Endothelial cell (in vitro differentiated cells): ENCODE results near the gene PCSK6. TPM values are rescaled to one million over a fixed set of nuclear protein-coding genes. Genes with fewer than 3 reads are reported as not detected.

Experiments
- DNase-seq: peaks from one replicate; pipeline ENCODE4 v3.0.0; 2021; ENCODE audit warnings: low spot score
- H3K27ac Mint-ChIP-seq: one replicate; pipeline ENCODE4 v1.8.0; 2021; ENCODE audit warnings: mixed read lengths, inconsistent platforms; ENCODE audit not compliant: unreplicated experiment
- H3K27me3 Mint-ChIP-seq: one replicate; pipeline ENCODE4 v1.8.0; 2021; ENCODE audit warnings: mild to moderate bottlenecking, moderate library complexity, mixed read lengths, inconsistent platforms; ENCODE audit not compliant: unreplicated experiment
- H3K36me3 Mint-ChIP-seq: one replicate; pipeline ENCODE4 v1.8.0; 2021; ENCODE audit warnings: mild to moderate bottlenecking, low read depth, mixed read lengths, inconsistent platforms; ENCODE audit not compliant: unreplicated experiment
- H3K4me1 Mint-ChIP-seq: one replicate; pipeline ENCODE4 v1.8.0; 2021; ENCODE audit warnings: mild to moderate bottlenecking, mixed read lengths, inconsistent platforms; ENCODE audit not compliant: unreplicated experiment
- H3K4me3 Mint-ChIP-seq: one replicate; pipeline ENCODE4 v1.8.0; 2021; ENCODE audit warnings: mild to moderate bottlenecking, mixed read lengths, inconsistent platforms; ENCODE audit not compliant: unreplicated experiment
- H3K9me3 Mint-ChIP-seq: one replicate; pipeline ENCODE4 v1.8.0; 2021; ENCODE audit warnings: mixed read lengths, inconsistent platforms; ENCODE audit not compliant: unreplicated experiment
- CTCF ChIP-seq: fragments of 200-600 bp; sonication (generic); IDR thresholded peaks from one replicate; pipeline ENCODE4 v1.5.0; 2021; ENCODE audit warnings: antibody characterized with exemption; ENCODE audit not compliant: unreplicated experiment
- total RNA-seq: library from RNA; stranded (reverse); fragmentation: NEBNext Ultra II Directional; extraction: Animal tissue kit (Norgen Biotek cat#: 25700); gene quantifications from one replicate; pipeline ENCODE4 v1.2.1, GENCODE V29; 2021; ENCODE audit not compliant: unreplicated experiment

The PCSK6 gene
- total RNA-seq, 1 donor from 2014 or later: 0.13 TPM

GRCh38 chr15:101533371-101534140 lies 44.0 kb upstream of the PCSK6 start:
- no peaks in the 10 kb centered on the region for H3K36me3 Mint-ChIP-seq

DNA sequence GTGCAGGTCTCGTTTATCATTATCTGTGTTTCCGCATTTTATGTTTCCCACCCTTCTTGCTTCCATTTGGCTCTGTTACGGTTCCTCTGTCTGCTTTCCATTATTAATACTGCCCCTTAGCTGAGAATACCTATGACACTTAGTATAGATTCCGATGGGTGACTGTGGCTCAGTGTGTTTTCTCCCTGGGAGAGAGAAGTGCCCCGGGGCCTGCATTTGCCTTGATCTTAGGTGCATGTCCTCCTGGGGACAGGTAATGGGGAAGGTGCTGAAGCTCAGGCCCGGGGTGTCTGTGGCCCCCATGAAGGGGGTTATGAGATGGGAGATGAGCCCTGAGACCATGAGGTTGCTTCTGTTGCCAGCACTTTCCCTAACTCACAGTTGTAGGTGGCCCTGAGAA lies 43.4 kb upstream of the PCSK6 start:
- DNase-seq: no peak
- Mint-ChIP-seq H3K27ac (no peak overlapping the region), H3K4me1 (peaks cover 16% of the 10 kb centered on the region), H3K9me3 (no peaks in the 10 kb centered on the region), H3K4me3 (no peak overlapping the region), H3K36me3 (no peaks in the 10 kb centered on the region), H3K27me3 (peaks cover 15% of the 10 kb centered on the region)
- no peak for TF ChIP-seq CTCF

More at GRCh38 chr15:101533371-101534140, 44.0 kb upstream of the PCSK6 start:
- Mint-ChIP-seq H3K27me3 (peaks cover 15% of the 10 kb centered on the region), H3K4me3 (no peak overlapping the region), H3K27ac (no peak overlapping the region), H3K4me1 (peaks cover 19% of the 10 kb centered on the region), H3K9me3 (no peaks in the 10 kb centered on the region)
- no peak for TF ChIP-seq CTCF
- DNase-seq: no peak

- no peak for DNase-seq
These were observed 41.7 kb upstream of the PCSK6 start for GRCh38 chr15:101531170-101531569.

DNA sequence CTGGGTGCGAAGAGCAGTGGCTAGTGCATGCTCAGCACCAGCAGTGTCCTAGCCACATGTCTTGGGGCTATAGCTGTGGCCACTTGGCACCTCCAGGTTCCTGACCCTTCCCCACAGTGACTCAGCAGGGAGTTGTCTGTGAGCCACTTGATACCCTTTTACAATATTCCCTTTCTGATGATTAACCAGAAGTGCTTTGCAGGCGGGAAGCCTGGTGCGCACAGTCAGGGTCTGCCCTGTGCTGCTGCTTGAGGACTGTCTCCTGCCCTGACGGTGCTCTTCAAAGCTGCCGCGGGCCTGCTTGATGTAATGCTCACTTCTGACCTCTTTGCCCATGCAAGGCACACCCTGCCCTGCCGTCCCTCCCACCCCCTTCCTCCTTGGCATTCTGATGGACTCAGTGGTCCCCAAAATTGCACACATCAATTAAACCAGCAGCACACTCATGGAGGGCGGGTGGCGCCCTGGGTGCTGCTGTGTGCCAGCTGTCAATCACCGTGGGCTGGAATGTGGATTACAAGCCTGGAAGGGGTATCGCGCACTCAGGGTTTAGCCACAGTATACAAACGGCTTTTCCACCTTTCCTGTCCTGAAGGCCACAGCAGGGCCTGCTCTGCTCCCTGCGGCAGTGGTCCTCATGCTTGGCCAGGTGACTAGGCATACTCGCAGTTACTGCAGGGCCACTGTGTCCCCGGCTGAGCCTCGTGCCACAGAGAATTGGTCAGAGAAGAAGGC lies 40.9 kb upstream of the PCSK6 start:
- H3K27me3 Mint-ChIP-seq: peaks cover 12% of the 10 kb centered on the region
- H3K27ac Mint-ChIP-seq: no peak overlapping the region
- H3K4me1 Mint-ChIP-seq: peaks cover 3% of the 10 kb centered on the region
- no peaks in the 10 kb centered on the region for H3K36me3 Mint-ChIP-seq
- no peak overlapping the region for H3K4me3 Mint-ChIP-seq
- H3K9me3 Mint-ChIP-seq: no peaks in the 10 kb centered on the region
- TF ChIP-seq CTCF: no peak
- no peak for DNase-seq

More at GRCh38 chr15:101531170-101531569, 41.7 kb upstream of the PCSK6 start:
- H3K36me3 Mint-ChIP-seq: no peaks in the 10 kb centered on the region
- TF ChIP-seq CTCF: no peak
- peaks cover 15% of the 10 kb centered on the region for H3K27me3 Mint-ChIP-seq
- H3K9me3 Mint-ChIP-seq: no peaks in the 10 kb centered on the region
- H3K27ac Mint-ChIP-seq: no peak overlapping the region
- H3K4me3 Mint-ChIP-seq: no peak overlapping the region
- H3K4me1 Mint-ChIP-seq: peaks cover 9% of the 10 kb centered on the region

- TF ChIP-seq CTCF: no peak
- no peak overlapping the region for H3K27ac Mint-ChIP-seq
- H3K27me3 Mint-ChIP-seq: peaks cover 6% of the 10 kb centered on the region
- no peaks in the 10 kb centered on the region for H3K4me1 Mint-ChIP-seq
- no peak overlapping the region for H3K4me3 Mint-ChIP-seq
- H3K9me3 Mint-ChIP-seq: no peaks in the 10 kb centered on the region
- no peak for DNase-seq
- peaks cover 5% of the 10 kb centered on the region for H3K36me3 Mint-ChIP-seq
These were observed 39.4 kb upstream of the PCSK6 start for GRCh38 chr15:101528917-101529299.
